Measurements from ENCODE around the gene LIPA. TPM values are rescaled to one million over a fixed set of nuclear protein-coding genes. Genes with fewer than 3 reads are reported as not detected.

Gene LIPA
- total RNA-seq, 2 experiments from 2014 or later: 20.4 to 20.7 TPM

DNA sequence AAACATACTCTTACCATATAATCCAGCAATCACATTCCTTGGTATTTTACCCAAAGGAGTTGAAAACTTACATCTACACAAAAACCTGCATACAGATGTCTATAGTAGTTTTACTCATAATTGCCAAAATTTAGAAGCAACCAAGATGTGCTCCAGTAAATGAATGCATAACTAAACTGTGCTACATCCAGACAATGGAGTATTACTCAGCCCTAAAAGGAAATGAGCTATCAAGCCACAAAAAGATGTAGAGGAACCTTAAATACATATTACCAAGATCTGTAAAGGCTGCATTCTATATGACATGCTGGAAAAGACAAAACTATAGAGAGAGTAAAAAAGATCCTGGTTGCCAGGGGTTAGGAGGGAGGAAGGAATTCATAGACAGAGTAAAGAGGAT is 22.6 kb downstream of the LIPA start:
- CTCF ChIA-PET: interaction anchor here (1.5 to 2.6 kb wide), 2 partner anchors 10 to 163 kb away, joined by 6 to 24 read pairs; partner anchors contain the start of gene IFIT1
- Mint-ChIP-seq H3K9me3 (no peaks in the 10 kb centered on the region), H3K27me3 (no peaks in the 10 kb centered on the region), H3K27ac (no peak overlapping the region), H3K4me1 (ENCODE audit: low read depth) (peaks cover 9% of the 10 kb centered on the region), H3K4me3 (no peak overlapping the region), H3K36me3 (ENCODE audit: low read depth) (peaks cover 16% of the 10 kb centered on the region)
- DNase-seq (no peak), ATAC-seq (no peak)
- POLR2A ChIA-PET: no interaction called here
- TF ChIP-seq, protein P1, sequence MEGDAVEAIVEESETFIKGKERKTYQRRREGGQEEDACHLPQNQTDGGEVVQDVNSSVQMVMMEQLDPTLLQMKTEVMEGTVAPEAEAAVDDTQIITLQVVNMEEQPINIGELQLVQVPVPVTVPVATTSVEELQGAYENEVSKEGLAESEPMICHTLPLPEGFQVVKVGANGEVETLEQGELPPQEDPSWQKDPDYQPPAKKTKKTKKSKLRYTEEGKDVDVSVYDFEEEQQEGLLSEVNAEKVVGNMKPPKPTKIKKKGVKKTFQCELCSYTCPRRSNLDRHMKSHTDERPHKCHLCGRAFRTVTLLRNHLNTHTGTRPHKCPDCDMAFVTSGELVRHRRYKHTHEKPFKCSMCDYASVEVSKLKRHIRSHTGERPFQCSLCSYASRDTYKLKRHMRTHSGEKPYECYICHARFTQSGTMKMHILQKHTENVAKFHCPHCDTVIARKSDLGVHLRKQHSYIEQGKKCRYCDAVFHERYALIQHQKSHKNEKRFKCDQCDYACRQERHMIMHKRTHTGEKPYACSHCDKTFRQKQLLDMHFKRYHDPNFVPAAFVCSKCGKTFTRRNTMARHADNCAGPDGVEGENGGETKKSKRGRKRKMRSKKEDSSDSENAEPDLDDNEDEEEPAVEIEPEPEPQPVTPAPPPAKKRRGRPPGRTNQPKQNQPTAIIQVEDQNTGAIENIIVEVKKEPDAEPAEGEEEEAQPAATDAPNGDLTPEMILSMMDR (IDR thresholded peaks at IDR 0.05): no peak
- intact Hi-C loops (cut with micrococcal nuclease): no loop called here

DNA sequence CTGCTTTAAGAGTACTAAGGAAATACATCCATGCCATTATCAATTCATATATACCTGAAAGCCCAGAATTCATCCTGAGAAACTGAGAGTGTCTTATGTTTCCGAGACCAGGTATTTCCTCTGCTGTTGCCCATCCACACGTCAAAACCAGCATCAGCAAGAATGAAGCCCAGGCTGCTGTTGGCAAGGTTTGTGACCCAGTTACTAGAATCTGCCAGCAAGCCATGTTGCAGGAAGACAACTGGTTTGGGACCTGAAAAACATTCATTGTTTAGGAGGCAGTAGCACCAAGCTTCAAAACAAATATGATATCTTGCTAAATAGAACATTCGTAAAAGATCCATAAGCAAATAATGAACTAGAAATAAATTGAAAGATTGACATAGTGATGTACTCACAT is 23.4 kb downstream of the LIPA start:
- Mint-ChIP-seq H3K27me3 (no peaks in the 10 kb centered on the region), H3K4me1 (ENCODE audit: low read depth) (peaks cover 9% of the 10 kb centered on the region), H3K4me3 (no peak overlapping the region), H3K27ac (no peak overlapping the region), H3K36me3 (ENCODE audit: low read depth) (peaks cover 16% of the 10 kb centered on the region), H3K9me3 (no peaks in the 10 kb centered on the region)
- ChIA-PET CTCF (no interaction called here), POLR2A (no interaction called here)
- TF ChIP-seq, protein P1 (IDR thresholded peaks at IDR 0.05): no peak
- DNase-seq (no peak), ATAC-seq (no peak)
- intact Hi-C loops (cut with micrococcal nuclease): no loop called here

DNA sequence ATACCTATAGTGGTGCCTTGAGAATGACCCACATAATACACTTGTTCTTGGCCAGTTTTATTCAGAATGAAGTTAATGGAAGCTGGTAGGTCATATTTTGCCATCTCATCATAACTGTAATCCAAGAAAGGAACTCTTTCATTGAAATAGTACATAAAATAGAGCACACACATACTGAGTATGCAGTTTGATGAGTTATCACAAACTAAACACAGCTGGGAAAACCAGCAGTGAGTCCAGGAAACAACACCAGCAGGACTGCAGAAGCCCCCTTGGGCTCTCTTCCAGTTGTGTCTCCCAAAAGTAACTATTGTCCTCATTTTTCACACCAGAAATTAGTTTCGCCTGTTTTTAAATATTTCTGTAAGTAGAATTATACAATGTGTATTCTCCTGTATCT is 24.7 kb downstream of the LIPA start:
- H3K27ac Mint-ChIP-seq: no peak overlapping the region
- TF ChIP-seq, protein P1 (IDR thresholded peaks at IDR 0.05): no peak
- peaks cover 16% of the 10 kb centered on the region for H3K36me3 Mint-ChIP-seq (ENCODE audit: low read depth)
- no peak for DNase-seq
- intact Hi-C loops (cut with micrococcal nuclease): no loop called here
- no peak for ATAC-seq
- H3K9me3 Mint-ChIP-seq: no peaks in the 10 kb centered on the region
- H3K4me1 Mint-ChIP-seq (ENCODE audit: low read depth): peaks cover 9% of the 10 kb centered on the region
- H3K27me3 Mint-ChIP-seq: no peaks in the 10 kb centered on the region
- H3K4me3 Mint-ChIP-seq: no peak overlapping the region
- ChIA-PET CTCF (interaction anchor here (1.0 to 1.5 kb wide), 3 partner anchors 9 to 197 kb away, joined by 3 read pairs; no protein-coding TSS in a partner anchor), POLR2A (no interaction called here)

DNA sequence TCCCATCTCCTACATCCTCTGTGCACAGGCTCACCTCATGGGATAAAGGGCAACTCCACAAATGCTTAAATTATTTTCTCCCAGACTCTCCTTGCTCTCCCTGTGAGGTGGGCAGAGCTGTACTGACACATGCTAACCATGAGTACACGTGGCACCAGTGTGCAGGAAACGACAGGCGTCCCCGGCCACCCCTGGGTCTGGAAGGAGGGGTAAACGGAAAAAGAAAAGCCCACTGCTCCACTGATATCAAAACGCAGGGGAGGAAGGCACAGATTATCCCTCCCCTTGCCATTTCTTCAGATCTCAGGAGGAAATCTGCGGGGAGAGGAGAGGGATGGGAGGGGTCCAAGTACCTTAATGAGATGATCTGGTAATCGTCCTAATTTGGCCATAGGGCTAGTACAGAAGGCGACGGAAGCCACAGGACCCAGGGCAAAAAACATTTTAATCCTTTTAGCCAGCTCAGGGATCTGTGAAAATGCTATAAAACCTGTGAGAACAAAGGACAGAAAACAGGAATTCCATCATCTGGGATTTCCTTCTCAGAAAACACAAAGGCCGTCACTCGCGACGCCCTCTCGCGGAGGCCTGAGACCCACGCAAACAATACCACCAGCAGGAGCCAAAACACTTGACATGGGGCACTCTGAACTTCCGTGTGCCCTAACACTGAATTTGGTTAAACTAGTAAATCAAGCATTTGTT is 26.7 kb downstream of the LIPA start:
- Mint-ChIP-seq H3K27ac (peak overlapping the region; percentile 39), H3K27me3 (no peaks in the 10 kb centered on the region), H3K36me3 (ENCODE audit: low read depth) (peaks cover 16% of the 10 kb centered on the region), H3K9me3 (no peaks in the 10 kb centered on the region), H3K4me3 (peak overlapping the region; percentile 23), H3K4me1 (ENCODE audit: low read depth) (peaks cover 9% of the 10 kb centered on the region)
- ChIA-PET POLR2A (interaction anchor here (1.0 kb wide), 1 partner anchor 13 kb away, joined by 3 read pairs; no protein-coding TSS in a partner anchor), CTCF (interaction anchor here (0.9 to 2.3 kb wide), 5 partner anchors 9 to 294 kb away, joined by 3 to 6 read pairs (median 3); no protein-coding TSS in a partner anchor)
- intact Hi-C loops (cut with micrococcal nuclease): no loop called here
- peak; percentile 33 for DNase-seq
- TF ChIP-seq, protein P1 (IDR thresholded peaks at IDR 0.05): no peak
- peak; percentile 61 for ATAC-seq

DNA sequence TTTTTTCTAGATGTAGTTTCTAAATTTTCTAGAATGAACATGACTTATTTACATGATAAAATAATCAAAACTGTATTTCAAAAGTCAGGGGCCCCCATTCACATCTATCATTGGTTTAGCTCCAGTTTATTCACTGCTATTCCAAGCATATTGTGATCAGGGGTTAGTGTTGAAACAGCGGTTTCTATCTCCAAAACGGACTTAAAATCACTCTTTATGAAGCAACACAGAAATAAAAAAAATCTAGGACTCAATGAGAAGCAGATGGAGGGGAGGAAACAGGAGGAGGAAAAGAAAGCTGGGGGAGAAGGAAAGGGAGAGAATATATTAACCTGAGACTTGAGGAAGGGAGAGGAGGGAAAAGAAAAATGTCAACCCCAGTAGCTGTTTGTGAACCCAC is 29.7 kb downstream of the LIPA start:
- DNase-seq (no peak), ATAC-seq (no peak)
- H3K9me3 Mint-ChIP-seq: no peaks in the 10 kb centered on the region
- intact Hi-C loops (cut with micrococcal nuclease): no loop called here
- H3K4me1 Mint-ChIP-seq (ENCODE audit: low read depth): peaks cover 17% of the 10 kb centered on the region
- H3K36me3 Mint-ChIP-seq (ENCODE audit: low read depth): peaks cover 8% of the 10 kb centered on the region
- CTCF ChIA-PET: interaction anchor here (1.1 to 2.6 kb wide), 3 partner anchors 192 to 289 kb away, joined by 5 to 15 read pairs (median 6); no protein-coding TSS in a partner anchor
- no peaks in the 10 kb centered on the region for H3K27me3 Mint-ChIP-seq
- TF ChIP-seq, protein P1 (IDR thresholded peaks at IDR 0.05): no peak
- H3K4me3 Mint-ChIP-seq: no peak overlapping the region
- H3K27ac Mint-ChIP-seq: no peak overlapping the region
- POLR2A ChIA-PET: interaction anchor here (1.0 kb wide), 1 partner anchor 265 kb away, joined by 3 read pairs; no protein-coding TSS in a partner anchor

Measured in activated CD8-positive, alpha-beta T cell treated with anti-CD3 and anti-CD28 coated beads for 36 hours (primary cell).